ENCODE data around the gene SFR1. TPM values are rescaled to one million over a fixed set of nuclear protein-coding genes. Genes with fewer than 3 reads are reported as not detected.

The SFR1 gene, protein sequence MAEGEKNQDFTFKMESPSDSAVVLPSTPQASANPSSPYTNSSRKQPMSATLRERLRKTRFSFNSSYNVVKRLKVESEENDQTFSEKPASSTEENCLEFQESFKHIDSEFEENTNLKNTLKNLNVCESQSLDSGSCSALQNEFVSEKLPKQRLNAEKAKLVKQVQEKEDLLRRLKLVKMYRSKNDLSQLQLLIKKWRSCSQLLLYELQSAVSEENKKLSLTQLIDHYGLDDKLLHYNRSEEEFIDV
- total RNA-seq (1 to 10 TPM; 7.0 to 8.4 (median 7.3) TPM), polyA plus RNA-seq (7.1 TPM)
- long read RNA-seq, donor 1, transcript SFR1-202 (4 exons, 1,503 nt): major isoform, 9 of 14 reads
- long read RNA-seq, donor 1, partial matches to known transcripts: 1 of 14 reads
- long read RNA-seq, donor 1, other reads (novel, unspliced or antisense): 1 of 14 reads
- long read RNA-seq, donor 2, partial matches to known transcripts: 1 of 5 reads
- long read RNA-seq, donor 2, other reads (novel, unspliced or antisense): 0 of 5 reads
- long read RNA-seq, donor 3, transcript SFR1-202 (4 exons, 1,503 nt): major isoform, 22 of 34 reads
- long read RNA-seq, donor 3, transcript SFR1-201 (4 exons, 1,438 nt): minor isoform, 9 of 34 reads
- long read RNA-seq, donor 3, partial matches to known transcripts: 2 of 34 reads
- long read RNA-seq, donor 3, other reads (novel, unspliced or antisense): 1 of 34 reads
- long read RNA-seq, donor 4, partial matches to known transcripts: 0 of 5 reads
- long read RNA-seq, donor 4, other reads (novel, unspliced or antisense): 0 of 5 reads

DNA sequence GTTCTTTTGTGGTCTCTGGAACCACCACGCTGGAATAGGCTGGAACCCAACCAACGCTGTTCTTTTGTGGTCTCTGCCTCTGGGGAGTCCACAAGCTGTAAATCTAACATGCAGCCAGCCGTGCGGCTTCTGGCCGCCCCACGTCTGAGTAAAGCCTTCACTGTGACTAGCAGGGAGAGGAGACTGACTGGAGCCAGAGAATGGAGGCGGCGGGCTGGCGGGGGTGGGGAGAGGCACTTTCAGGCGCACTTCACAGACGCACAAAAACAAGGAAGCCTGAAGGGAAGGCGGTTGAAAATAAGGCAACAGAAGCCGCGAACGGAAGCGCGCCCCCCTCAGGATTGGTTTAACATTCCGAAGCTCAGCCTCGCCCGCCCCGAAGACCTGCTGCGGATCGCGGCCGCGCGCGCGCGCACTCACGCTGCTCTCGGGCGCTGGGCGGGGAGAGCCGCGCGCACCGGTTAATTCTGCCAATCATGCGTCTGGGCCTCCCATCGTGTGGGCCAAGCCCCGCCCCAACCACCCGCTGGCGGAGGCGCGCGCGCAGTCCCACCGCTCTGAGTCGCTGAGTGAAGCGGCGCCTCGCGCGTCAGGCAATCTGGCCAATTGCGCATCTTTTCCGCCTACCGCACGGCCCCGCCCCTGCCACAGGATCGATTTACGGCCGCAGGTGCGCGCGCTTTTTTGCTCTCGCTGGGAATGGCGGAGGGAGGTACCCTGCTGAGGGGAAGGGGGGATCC, at the start of gene SFR1:
SFR1 (plus strand) TSS at position 687 of the 740 bp plus-strand sequence; CDS start at position 700, 13 bp downstream.
- Histone ChIP-seq H3K9me3 (ENCODE audit: control insufficient read depth, low read length) (no peaks in the 10 kb centered on the region), H3K27ac (ENCODE audit: low read length) (peak within 1 kb of the TSS; percentile 98), H3K27me3 (ENCODE audit: control insufficient read depth, insufficient read depth) (no peaks in the 10 kb centered on the region), H3K4me1 (ENCODE audit: control insufficient read depth, insufficient read depth, low read length) (no peaks in the 10 kb centered on the region), H3K4me3 (ENCODE audit: low read length) (peak within 1 kb of the TSS; percentile 74)
- DNase-seq (peak; percentile 99 to 100 (median 100)), ATAC-seq (peak; percentile 96 to 97)
- 0% methylated on average over 67 of the region's 67 CpGs for WGBS
- intact Hi-C loops (cut with DNase I): loop anchor here in 2 of 4 donors (5.0 to 10.0 kb wide), 2 partner anchors 234 to 237 kb away; no protein-coding TSS in a partner anchor

DNA sequence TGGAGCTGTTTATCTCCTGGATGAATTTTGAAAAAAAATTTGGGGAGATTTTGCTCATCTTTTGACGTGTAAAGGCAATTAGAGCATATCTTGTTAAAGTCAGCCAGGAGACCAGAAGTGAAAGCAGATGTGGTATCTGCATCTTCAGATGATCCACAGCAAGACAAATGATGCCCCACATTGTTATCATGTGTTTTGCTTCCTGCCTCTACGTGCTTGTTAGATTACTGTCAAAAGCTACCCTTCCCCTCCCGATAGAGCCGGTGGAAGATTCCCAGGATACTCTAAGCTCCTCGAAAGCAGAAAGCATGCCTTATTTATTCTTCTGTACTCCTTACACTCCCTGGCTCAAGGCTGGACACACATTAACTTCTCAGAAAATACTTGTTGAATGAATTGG, 49.2 kb upstream of the SFR1 start:
- intact Hi-C loops (cut with DNase I): no loop called here
- no peaks in the 10 kb centered on the region for H3K27me3 ChIP-seq (ENCODE audit: control insufficient read depth, insufficient read depth)
- no peak overlapping the region for H3K27ac ChIP-seq (ENCODE audit: low read length)
- ATAC-seq (no peak), DNase-seq (no peak)
- no peak overlapping the region for H3K4me3 ChIP-seq (ENCODE audit: low read length)
- WGBS: 38% methylated on average over 5 of the region's 5 CpGs
- no peaks in the 10 kb centered on the region for H3K4me1 ChIP-seq (ENCODE audit: control insufficient read depth, insufficient read depth, low read length)
- H3K9me3 ChIP-seq (ENCODE audit: control insufficient read depth, low read length): no peaks in the 10 kb centered on the region

DNA sequence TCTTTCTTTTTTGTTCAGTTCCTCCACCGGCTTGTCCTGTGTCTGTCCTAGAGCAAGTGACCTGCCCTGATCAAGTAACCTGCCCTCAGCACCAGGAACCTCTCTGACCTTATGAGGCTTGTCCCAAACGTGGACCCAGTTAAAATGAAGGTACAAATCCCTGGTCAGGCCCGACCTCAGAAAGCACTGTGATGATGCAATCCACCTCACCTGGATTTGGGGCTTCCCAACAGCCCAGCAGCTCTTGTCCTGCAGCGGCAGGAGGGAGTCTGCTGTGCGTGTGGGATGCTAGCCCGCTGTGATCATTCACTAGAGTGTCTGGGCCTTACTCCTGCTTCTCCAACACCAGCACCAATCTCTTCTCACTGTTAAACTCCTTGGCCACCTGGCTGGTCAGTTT, 47.5 kb upstream of the SFR1 start:
- no peak for DNase-seq
- intact Hi-C loops (cut with DNase I): no loop called here
- H3K4me1 ChIP-seq (ENCODE audit: control insufficient read depth, insufficient read depth, low read length): no peaks in the 10 kb centered on the region
- 89% methylated on average over 6 of the region's 6 CpGs for WGBS
- no peaks in the 10 kb centered on the region for H3K27me3 ChIP-seq (ENCODE audit: control insufficient read depth, insufficient read depth)
- H3K4me3 ChIP-seq (ENCODE audit: low read length): no peak overlapping the region
- H3K9me3 ChIP-seq (ENCODE audit: control insufficient read depth, low read length): no peaks in the 10 kb centered on the region
- ATAC-seq: no peak
- no peak overlapping the region for H3K27ac ChIP-seq (ENCODE audit: low read length)

DNA sequence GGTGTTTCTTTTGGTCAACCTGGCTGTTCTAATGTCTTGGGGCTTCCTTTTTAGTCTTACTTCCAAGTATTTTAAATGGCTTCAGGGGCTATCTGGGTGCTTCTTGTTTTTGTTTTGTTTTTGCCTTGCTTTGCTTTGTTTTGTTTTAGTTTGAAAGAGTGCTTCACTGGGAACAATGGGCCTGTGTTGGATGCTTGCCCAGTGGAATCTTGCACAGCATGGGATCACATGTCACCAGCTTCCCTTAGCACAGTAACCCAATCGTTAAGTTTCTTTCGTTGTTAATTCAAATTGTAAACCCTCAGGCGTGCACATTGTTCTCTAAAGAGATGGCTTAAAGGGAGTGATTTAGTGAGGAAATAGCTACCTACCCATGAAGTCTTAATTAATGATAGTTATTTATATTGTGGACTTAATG, 45.2 kb upstream of the SFR1 start:
- DNase-seq: peak; percentile 66 to 83 (median 67)
- peak; percentile 80 to 93 for ATAC-seq
- H3K27ac ChIP-seq (ENCODE audit: low read length): peak overlapping the region; percentile 31
- no peaks in the 10 kb centered on the region for H3K27me3 ChIP-seq (ENCODE audit: control insufficient read depth, insufficient read depth)
- intact Hi-C loops (cut with DNase I): no loop called here
- H3K9me3 ChIP-seq (ENCODE audit: control insufficient read depth, low read length): no peaks in the 10 kb centered on the region
- 16% methylated on average over 3 of the region's 3 CpGs for WGBS
- no peaks in the 10 kb centered on the region for H3K4me1 ChIP-seq (ENCODE audit: control insufficient read depth, insufficient read depth, low read length)
- H3K4me3 ChIP-seq (ENCODE audit: low read length): no peak overlapping the region

DNA sequence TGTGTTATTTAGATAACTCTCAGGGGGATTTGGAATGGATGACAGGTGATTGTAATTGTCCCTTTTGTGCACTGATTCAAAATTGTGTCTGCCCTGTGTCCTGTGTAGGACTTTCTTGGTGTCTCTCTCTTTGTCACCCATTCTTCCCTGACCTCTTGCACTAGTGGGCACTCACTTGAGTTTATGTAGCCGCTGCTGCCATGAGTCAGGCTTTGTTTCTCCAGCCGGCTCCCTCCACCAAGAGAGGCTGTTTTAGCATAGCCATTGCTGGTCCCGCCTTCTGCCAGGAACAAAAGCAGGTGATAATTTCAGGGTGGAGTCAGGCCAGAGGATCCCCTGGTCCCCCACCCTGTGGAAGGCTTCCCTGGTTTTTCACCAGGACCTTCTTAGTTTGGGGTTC, 44.7 kb upstream of the SFR1 start:
- DNase-seq (no peak), ATAC-seq (peak in 1 of 2 donors; percentile 61)
- 64% methylated on average over 3 of the region's 3 CpGs for WGBS
- Histone ChIP-seq H3K27ac (ENCODE audit: low read length) (no peak overlapping the region), H3K27me3 (ENCODE audit: control insufficient read depth, insufficient read depth) (no peaks in the 10 kb centered on the region), H3K4me3 (ENCODE audit: low read length) (no peak overlapping the region), H3K4me1 (ENCODE audit: control insufficient read depth, insufficient read depth, low read length) (no peaks in the 10 kb centered on the region), H3K9me3 (ENCODE audit: control insufficient read depth, low read length) (no peaks in the 10 kb centered on the region)
- intact Hi-C loops (cut with DNase I): no loop called here

DNA sequence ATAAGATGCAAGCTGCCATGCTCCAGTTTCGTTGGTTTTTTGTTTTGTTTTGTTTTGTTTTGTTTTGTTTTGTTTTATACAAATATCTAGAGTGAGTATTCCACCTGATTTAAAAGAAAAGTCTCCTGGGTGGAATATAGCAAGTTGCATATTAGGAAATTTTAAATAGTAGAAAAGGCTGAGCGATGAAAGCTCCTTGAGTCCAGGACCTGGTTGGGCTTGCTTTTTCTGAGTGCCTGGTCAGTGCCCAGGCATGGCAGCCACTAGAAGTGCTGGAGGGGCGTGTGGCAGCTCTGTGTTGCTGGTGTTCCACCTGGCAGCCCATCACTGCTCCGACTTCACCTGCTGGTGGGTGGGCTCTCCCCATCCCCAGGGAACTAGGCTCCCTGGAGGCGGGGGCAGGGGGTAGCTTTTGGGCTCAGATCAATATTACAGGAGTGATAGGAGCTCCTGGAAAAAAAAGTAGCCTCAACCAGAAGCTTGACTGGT, 44.3 kb upstream of the SFR1 start:
- Histone ChIP-seq H3K9me3 (ENCODE audit: control insufficient read depth, low read length) (no peaks in the 10 kb centered on the region), H3K4me3 (ENCODE audit: low read length) (no peak overlapping the region), H3K27me3 (ENCODE audit: control insufficient read depth, insufficient read depth) (no peaks in the 10 kb centered on the region), H3K4me1 (ENCODE audit: control insufficient read depth, insufficient read depth, low read length) (no peaks in the 10 kb centered on the region), H3K27ac (ENCODE audit: low read length) (no peak overlapping the region)
- intact Hi-C loops (cut with DNase I): no loop called here
- ATAC-seq (peak in 1 of 2 donors; percentile 16), DNase-seq (no peak)
- WGBS: 83% methylated on average over 5 of the region's 5 CpGs

DNA sequence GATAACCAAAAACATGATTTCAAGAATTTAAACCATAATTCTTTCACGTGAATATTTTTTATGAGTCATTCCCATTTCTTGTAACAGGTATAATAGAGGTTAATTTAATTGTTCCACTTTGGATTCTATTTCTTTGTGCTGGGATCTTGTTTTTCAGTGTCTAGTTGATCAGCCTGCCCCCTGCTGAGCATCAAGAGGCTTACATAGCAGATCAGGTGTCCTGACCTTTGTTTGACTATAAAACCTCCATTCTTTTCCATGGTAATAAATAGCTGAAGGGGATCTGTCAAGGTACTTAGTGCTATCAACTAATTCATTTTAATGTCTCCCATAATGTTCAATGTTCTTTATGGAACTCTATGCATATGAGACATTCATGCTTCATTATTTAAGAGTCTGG, 41.2 kb upstream of the SFR1 start:
- 54% methylated on average over 1 of the region's 1 CpG for WGBS
- H3K27me3 ChIP-seq (ENCODE audit: control insufficient read depth, insufficient read depth): no peaks in the 10 kb centered on the region
- no peak overlapping the region for H3K27ac ChIP-seq (ENCODE audit: low read length)
- ATAC-seq (no peak), DNase-seq (no peak)
- H3K4me1 ChIP-seq (ENCODE audit: control insufficient read depth, insufficient read depth, low read length): no peaks in the 10 kb centered on the region
- intact Hi-C loops (cut with DNase I): no loop called here
- no peaks in the 10 kb centered on the region for H3K9me3 ChIP-seq (ENCODE audit: control insufficient read depth, low read length)
- H3K4me3 ChIP-seq (ENCODE audit: low read length): no peak overlapping the region

DNA sequence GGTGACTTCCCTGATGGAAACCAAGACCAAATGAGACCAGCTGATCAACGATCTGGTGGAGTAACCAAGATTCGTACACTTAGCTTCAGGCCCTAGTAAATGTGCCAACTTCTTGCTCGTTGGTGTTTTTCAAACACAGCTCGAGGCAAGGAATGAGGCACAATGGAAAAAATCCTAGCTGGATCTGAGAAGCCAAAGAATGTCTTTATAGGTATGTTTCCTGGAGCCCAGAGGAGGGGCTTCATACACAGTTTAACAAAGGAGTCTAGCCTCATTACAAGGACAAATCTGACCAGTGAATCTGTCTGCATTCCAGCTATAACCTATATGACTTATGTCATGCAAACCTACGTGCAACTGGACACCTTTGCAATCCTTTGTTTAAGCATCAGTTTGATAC, 40.0 kb upstream of the SFR1 start:
- ATAC-seq: no peak
- H3K4me1 ChIP-seq (ENCODE audit: control insufficient read depth, insufficient read depth, low read length): no peaks in the 10 kb centered on the region
- no peak overlapping the region for H3K27ac ChIP-seq (ENCODE audit: low read length)
- 77% methylated on average over 5 of the region's 5 CpGs for WGBS
- no peaks in the 10 kb centered on the region for H3K27me3 ChIP-seq (ENCODE audit: control insufficient read depth, insufficient read depth)
- no peak for DNase-seq
- intact Hi-C loops (cut with DNase I): no loop called here
- no peaks in the 10 kb centered on the region for H3K9me3 ChIP-seq (ENCODE audit: control insufficient read depth, low read length)
- no peak overlapping the region for H3K4me3 ChIP-seq (ENCODE audit: low read length)

DNA sequence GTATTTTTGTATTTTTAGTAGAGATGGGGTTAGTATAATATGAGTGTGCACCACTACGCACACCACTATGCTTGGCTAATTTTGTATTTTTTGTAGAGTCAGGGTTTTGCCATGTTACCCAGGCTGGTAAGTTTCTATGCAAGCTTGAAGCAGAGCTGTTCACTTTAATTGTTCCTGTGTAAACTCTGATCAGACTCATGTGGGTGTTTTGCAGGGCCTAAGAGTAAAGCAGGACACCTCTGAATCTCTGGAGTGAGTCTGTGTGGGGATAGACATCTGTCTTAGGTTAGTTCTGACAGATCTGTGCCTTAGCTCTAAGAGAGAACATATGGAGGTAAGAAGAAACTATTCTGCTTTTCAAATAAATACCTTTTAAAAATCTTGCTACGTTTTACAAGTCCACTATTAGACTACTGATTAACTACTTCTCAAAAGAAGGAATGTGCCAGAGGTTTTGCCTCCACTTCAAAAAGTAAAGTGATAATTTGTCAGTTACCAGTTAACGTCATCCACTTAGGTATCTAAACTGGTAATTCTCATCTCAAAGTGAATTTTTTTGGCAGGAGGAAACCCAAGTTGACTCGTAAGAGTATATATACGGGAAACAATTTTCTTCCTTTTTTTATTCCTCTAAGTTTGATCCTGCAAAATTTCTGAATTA, 37.4 kb upstream of the SFR1 start:
- Histone ChIP-seq H3K9me3 (ENCODE audit: control insufficient read depth, low read length) (no peaks in the 10 kb centered on the region), H3K4me3 (ENCODE audit: low read length) (no peak overlapping the region), H3K4me1 (ENCODE audit: control insufficient read depth, insufficient read depth, low read length) (no peaks in the 10 kb centered on the region), H3K27ac (ENCODE audit: low read length) (no peak overlapping the region), H3K27me3 (ENCODE audit: control insufficient read depth, insufficient read depth) (no peaks in the 10 kb centered on the region)
- WGBS: 63% methylated on average over 5 of the region's 5 CpGs
- DNase-seq (no peak), ATAC-seq (no peak)
- intact Hi-C loops (cut with DNase I): no loop called here

DNA sequence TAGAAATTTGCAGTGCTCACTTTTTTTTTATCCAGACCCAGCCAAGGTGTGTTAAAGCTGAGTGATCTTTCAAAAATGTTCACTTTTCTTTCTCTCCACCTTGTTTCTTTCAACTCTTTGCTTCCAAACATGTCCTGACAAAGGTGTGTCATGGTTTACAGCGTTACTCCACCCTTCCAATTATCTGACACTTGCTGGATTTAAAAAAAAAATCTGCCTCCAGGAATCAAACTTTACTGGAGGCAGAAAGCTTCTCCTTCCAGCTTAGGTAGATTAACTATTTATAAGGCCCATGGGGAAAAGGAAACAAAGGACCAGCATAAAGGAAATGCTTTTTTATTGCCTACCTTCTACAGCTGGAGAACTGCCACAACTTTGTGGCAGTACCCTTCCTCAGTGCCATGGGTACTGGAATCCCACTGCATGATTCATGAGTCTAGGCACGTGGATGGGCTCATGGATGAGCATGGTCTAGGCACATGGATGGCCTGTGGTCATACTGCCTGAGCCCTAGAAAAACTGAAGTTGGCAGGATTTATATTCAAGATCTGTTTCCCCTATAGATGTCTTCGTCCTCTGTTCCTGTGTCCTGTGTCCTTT, 36.1 kb upstream of the SFR1 start, which contains the start of gene COL17A1:
COL17A1 (minus strand) TSS at position 80 of the 600 bp plus-strand sequence. CDS start 5,207 bp downstream, outside the sequence.
- no peaks in the 10 kb centered on the region for H3K4me1 ChIP-seq (ENCODE audit: control insufficient read depth, insufficient read depth, low read length)
- H3K9me3 ChIP-seq (ENCODE audit: control insufficient read depth, low read length): no peaks in the 10 kb centered on the region
- H3K4me3 ChIP-seq (ENCODE audit: low read length): no peak within 1 kb of the TSS
- DNase-seq: no peak
- 83% methylated on average over 3 of the region's 3 CpGs for WGBS
- no peak within 1 kb of the TSS for H3K27ac ChIP-seq (ENCODE audit: low read length)
- intact Hi-C loops (cut with DNase I): no loop called here
- no peak for ATAC-seq
- H3K27me3 ChIP-seq (ENCODE audit: control insufficient read depth, insufficient read depth): no peaks in the 10 kb centered on the region
